Neuronal stem cell (in vitro differentiated cells): ENCODE results near the gene KLK10.
A peak's percentile ranks its signal among the peaks of the same experiment; 100 is the strongest.

Experiments
- DNase-seq: peaks from one replicate; pipeline ENCODE4 v3.0.0-alpha.2; 2013; ENCODE audit warnings: low spot score
- H2AFZ ChIP-seq: one replicate; pipeline ENCODE4 v1.6.1; 2013; ENCODE audit warnings: mild to moderate bottlenecking, low read length, inconsistent platforms
- H2AK5ac ChIP-seq: 2 replicates; pipeline ENCODE4 v1.6.1; 2013; ENCODE audit warnings: low read depth, mild to moderate bottlenecking, inconsistent platforms, low read length, moderate library complexity, mixed read lengths
- H2BK120ac ChIP-seq: 2 replicates; pipeline ENCODE4 v1.6.1; 2013; ENCODE audit warnings: low read depth, mild to moderate bottlenecking, inconsistent platforms, low read length, moderate library complexity, mixed read lengths
- H2BK12ac ChIP-seq: one replicate; pipeline ENCODE4 v1.6.1; 2013; ENCODE audit warnings: low read length, inconsistent platforms
- H2BK15ac ChIP-seq: 2 replicates; pipeline ENCODE4 v1.6.1; 2013; ENCODE audit warnings: mild to moderate bottlenecking, low read length, inconsistent platforms, mixed read lengths
- H2BK5ac ChIP-seq: one replicate; pipeline ENCODE4 v1.6.1; 2013; ENCODE audit warnings: inconsistent platforms, mild to moderate bottlenecking, low read length, moderate library complexity
- H3K14ac ChIP-seq: one replicate; pipeline ENCODE4 v1.6.1; 2013; ENCODE audit warnings: low read length, inconsistent platforms
- H3K18ac ChIP-seq: 2 replicates; pipeline ENCODE4 v1.6.1; 2013; ENCODE audit warnings: low read length, inconsistent platforms
- H3K23ac ChIP-seq: 2 replicates; pipeline ENCODE4 v1.6.1; 2013; ENCODE audit warnings: low read depth, mild to moderate bottlenecking, mixed read lengths, low read length, inconsistent platforms; ENCODE audit not compliant: poor library complexity
- H3K27ac ChIP-seq: replicated peaks from 3 replicates; pipeline ENCODE4 v1.5.1; 2013; ENCODE audit warnings: low read length, inconsistent platforms
- H3K27me3 ChIP-seq, 3 experiments: 2 replicates each; pipeline ENCODE4 v1.6.1; 2013; ENCODE audit warnings: low read length in 3 of 3, mild to moderate bottlenecking in 2 of 3, inconsistent platforms in 1 of 3, low read depth in 1 of 3, mixed read lengths in 1 of 3, moderate library complexity in 1 of 3; ENCODE audit not compliant: control insufficient read depth in 3 of 3, insufficient read depth in 3 of 3
- H3K36me3 ChIP-seq, 2 donors: replicated peaks in 1 of 2; 2 replicates each; pipeline ENCODE4 v1.6.1; 2013; ENCODE audit warnings: low read length in 2 of 2; ENCODE audit not compliant: control insufficient read depth in 2 of 2, insufficient read depth in 2 of 2
- H3K4ac ChIP-seq: 2 replicates; pipeline ENCODE4 v1.6.1; 2013; ENCODE audit warnings: inconsistent platforms, mild to moderate bottlenecking, low read length, moderate library complexity
- H3K4me1 ChIP-seq, 2 donors: 1 replicate in 1 of 2; 2 replicates in 1 of 2; pipeline ENCODE4 v1.6.1; 2013; ENCODE audit warnings: low read length in 2 of 2, low read depth in 1 of 2; ENCODE audit not compliant: control insufficient read depth in 2 of 2, insufficient read depth in 1 of 2
- H3K4me2 ChIP-seq: one replicate; pipeline ENCODE4 v1.6.1; 2013; ENCODE audit warnings: mild to moderate bottlenecking, low read length, inconsistent platforms; ENCODE audit not compliant: insufficient read depth, poor library complexity, severe bottlenecking
- H3K4me3 ChIP-seq, 2 donors: 2 replicates each; pipeline ENCODE4 v1.5.1; 2013; ENCODE audit warnings: low read length in 2 of 2, mild to moderate bottlenecking in 2 of 2, inconsistent platforms in 1 of 2, moderate library complexity in 1 of 2
- H3K79me1 ChIP-seq: one replicate; pipeline ENCODE4 v1.6.1; 2013; ENCODE audit warnings: low read depth, mild to moderate bottlenecking, inconsistent platforms, low read length, moderate library complexity
- H3K9ac ChIP-seq: one replicate; pipeline ENCODE4 v1.6.1; 2013; ENCODE audit warnings: mild to moderate bottlenecking, low read depth, low read length, inconsistent platforms; ENCODE audit not compliant: poor library complexity
- H3K9me3 ChIP-seq, 2 donors: replicated peaks in 1 of 2; 2 replicates each; pipeline versions ENCODE3 to v1.6.1; 2013; ENCODE audit warnings: low read length in 2 of 2, mild to moderate bottlenecking in 2 of 2, inconsistent platforms in 1 of 2, low read depth in 1 of 2, mixed read lengths in 1 of 2, moderate library complexity in 1 of 2; ENCODE audit not compliant: control insufficient read depth in 2 of 2, insufficient read depth in 1 of 2
- H4K8ac ChIP-seq: one replicate; pipeline ENCODE4 v1.6.1; 2013; ENCODE audit warnings: low read depth, mild to moderate bottlenecking, inconsistent platforms, low read length, moderate library complexity
- H4K91ac ChIP-seq: one replicate; pipeline ENCODE4 v1.6.1; 2013; ENCODE audit warnings: low read length, low read depth, mild to moderate bottlenecking, inconsistent platforms; ENCODE audit not compliant: poor library complexity
- WGBS, 2 donors: extraction: QIAGEN DNeasy Blood & Tissue Kit; methylation state at CpG; one replicate each; pipeline ENCODE4 v1.1.7; 2013; ENCODE audit warnings: missing lambda C conversion rate in 2 of 2, mixed read lengths in 1 of 2; ENCODE audit not compliant: insufficient read length in 2 of 2, insufficient replicate concordance in 1 of 2; ENCODE audit errors: extremely low coverage in 2 of 2; 5-methylcytosine and 5-hydroxymethylcytosine counted together

The KLK10 gene

GRCh38 chr19:51031880-51032225 is 12.3 kb upstream of the KLK10 start:
- H3K18ac ChIP-seq, result peak overlapping the region; percentile 62
- no peaks in the 10 kb centered on the region for H3K36me3 ChIP-seq

DNA sequence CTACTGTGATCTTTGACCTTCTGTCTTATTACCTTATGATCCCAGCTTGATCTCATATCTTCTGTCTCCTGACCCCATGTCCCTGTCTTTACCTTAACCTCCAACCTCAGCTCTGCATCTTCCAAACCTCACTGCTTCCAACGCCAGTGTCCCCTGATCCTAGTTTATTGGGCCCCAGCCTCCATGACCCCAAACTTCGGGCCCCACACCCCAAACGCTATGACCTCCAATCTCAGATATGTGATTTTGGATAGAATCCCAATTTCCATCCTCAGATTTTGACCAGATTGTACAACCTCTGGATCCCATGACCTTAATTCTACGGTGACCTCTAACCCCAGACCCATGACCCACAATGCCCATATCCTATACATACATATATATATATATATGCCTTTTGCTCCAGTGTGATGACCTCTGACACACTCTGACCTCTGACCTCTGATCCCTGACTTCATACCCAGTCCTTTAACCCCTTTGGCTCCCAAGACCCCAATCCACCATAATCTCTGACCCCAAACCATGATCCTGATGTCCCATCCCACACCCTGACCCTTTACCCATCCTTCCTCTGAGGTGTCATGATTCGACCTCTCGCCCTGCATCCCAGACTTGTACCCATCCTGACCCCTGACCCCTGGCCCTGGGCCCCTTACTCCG is 11.8 kb upstream of the KLK10 start:
- Histone ChIP-seq H3K4me2 (no peak overlapping the region), H3K9me3 (peaks cover 0 to 2% of the 10 kb centered on the region in 2 donors), H2AFZ (no peak overlapping the region), H3K4me1 (peaks cover 0 to 2% of the 10 kb centered on the region in 2 donors), H4K91ac (no peak overlapping the region), H3K9ac (no peak overlapping the region), H3K4me3 (no peak overlapping the region), H2BK5ac (no peak overlapping the region), H2BK12ac (peak overlapping the region; percentile 67), H3K27ac (no peak overlapping the region), H2BK120ac (no peak overlapping the region), H3K36me3 (no peaks in the 10 kb centered on the region), H3K79me1 (no peaks in the 10 kb centered on the region), H2AK5ac (no peak overlapping the region), H2BK15ac (no peak overlapping the region), H3K23ac (peak overlapping the region; percentile 94), H3K14ac (peak overlapping the region; percentile 86), H3K27me3 (peaks cover 0 to 16% (median 0%) of the 10 kb centered on the region in 3 experiments), H4K8ac (no peak overlapping the region), H3K18ac (peak overlapping the region; percentile 62), H3K4ac (no peak overlapping the region)
- no peak for DNase-seq
- WGBS, 2 donors, result no CpG with 5 or more reads among the region's 7 CpGs

More at GRCh38 chr19:51031880-51032225, 12.3 kb upstream of the KLK10 start:
- Histone ChIP-seq H2BK120ac (no peak overlapping the region), H3K14ac (peak overlapping the region; percentile 86), H2AFZ (no peak overlapping the region), H4K91ac (no peak overlapping the region), H3K9ac (peak overlapping the region; percentile 4), H2BK5ac (no peak overlapping the region), H3K4me1 (peaks cover 0 to 2% of the 10 kb centered on the region in 2 donors), H3K9me3 (peaks cover 0 to 2% of the 10 kb centered on the region in 2 donors), H4K8ac (no peak overlapping the region), H3K4ac (no peak overlapping the region), H2BK15ac (no peak overlapping the region), H2BK12ac (peak overlapping the region; percentile 67), H3K23ac (peak overlapping the region; percentile 94), H3K27me3 (peaks cover 0 to 11% (median 0%) of the 10 kb centered on the region in 3 experiments), H2AK5ac (no peak overlapping the region), H3K4me3 (no peak overlapping the region), H3K79me1 (no peaks in the 10 kb centered on the region), H3K27ac (no peak overlapping the region), H3K4me2 (no peak overlapping the region)
- DNase-seq, result no peak
- WGBS, 2 donors, result no CpG with 5 or more reads among the region's 28 CpGs

- H3K23ac ChIP-seq, result no peak overlapping the region
- peak overlapping the region; percentile 60 for H3K9ac ChIP-seq
- H3K27ac ChIP-seq, result no peak overlapping the region
- DNase-seq, result no peak
- H3K79me1 ChIP-seq, result peaks cover 1% of the 10 kb centered on the region
- no peak overlapping the region for H4K91ac ChIP-seq
- H2BK15ac ChIP-seq, result no peak overlapping the region
- peaks cover 0 to 9% of the 10 kb centered on the region in 2 donors for H3K4me1 ChIP-seq
- H4K8ac ChIP-seq, result peak overlapping the region; percentile 23
- H2BK120ac ChIP-seq, result no peak overlapping the region
- no peak overlapping the region for H2BK5ac ChIP-seq
- no peak overlapping the region for H3K4ac ChIP-seq
- H2AK5ac ChIP-seq, result no peak overlapping the region
- H3K4me2 ChIP-seq, result no peak overlapping the region
- H3K36me3 ChIP-seq, result no peaks in the 10 kb centered on the region
- peak overlapping the region; percentile 70 for H3K18ac ChIP-seq
- no peak overlapping the region for H2AFZ ChIP-seq
- H3K4me3 ChIP-seq, result no peak overlapping the region
- no CpG with 5 or more reads among the region's 13 CpGs for WGBS, 2 donors
- H3K9me3 ChIP-seq, result peaks cover 0 to 2% of the 10 kb centered on the region in 2 donors
- H2BK12ac ChIP-seq, result no peak overlapping the region
- peaks cover 0 to 23% (median 0%) of the 10 kb centered on the region in 3 experiments for H3K27me3 ChIP-seq
- peak overlapping the region; percentile 75 for H3K14ac ChIP-seq
These were observed 11.1 kb upstream of the KLK10 start for GRCh38 chr19:51030631-51031030.

- no peak for DNase-seq
These were observed 10.2 kb upstream of the KLK10 start for GRCh38 chr19:51029718-51030117.

More at GRCh38 chr19:51029718-51030117, 10.2 kb upstream of the KLK10 start:
- Histone ChIP-seq H2AK5ac (no peak overlapping the region), H3K23ac (no peak overlapping the region), H2BK15ac (no peak overlapping the region), H3K14ac (no peak overlapping the region), H3K4me2 (no peak overlapping the region), H3K79me1 (peaks cover 1% of the 10 kb centered on the region), H2BK5ac (no peak overlapping the region), H3K27ac (no peak overlapping the region), H4K91ac (no peak overlapping the region), H3K4ac (no peak overlapping the region), H2BK12ac (no peak overlapping the region), H4K8ac (no peak overlapping the region), H3K4me1 (peaks cover 0 to 13% of the 10 kb centered on the region in 2 donors), H3K18ac (no peak overlapping the region), H2BK120ac (no peak overlapping the region), H3K9ac (no peak overlapping the region), H3K36me3 (no peaks in the 10 kb centered on the region), H3K27me3 (peaks cover 0 to 29% (median 0%) of the 10 kb centered on the region in 3 experiments), H3K4me3 (no peak overlapping the region), H3K9me3 (peaks cover 0 to 2% of the 10 kb centered on the region in 2 donors), H2AFZ (no peak overlapping the region)
- WGBS, 2 donors, result no CpG with 5 or more reads among the region's 2 CpGs
